GM12891 (cell line): ENCODE measurements around the gene FLCN.
A peak's percentile ranks its signal among the peaks of the same experiment; 100 is the strongest.

Experiments
- DNase-seq: peaks from one replicate; pipeline ENCODE4 v3.0.0; 2011; ENCODE audit warnings: low spot score; ENCODE audit not compliant: insufficient read length
- FAIRE-seq: peaks from 2 replicates; lab custom pipeline; 2011; peaks lifted over from hg19 to GRCh38; lab: Jason Lieb, UNC
- PAX5 ChIP-seq: IDR thresholded peaks from 2 replicates; pipeline ENCODE4 v1.6.1; 2011; ENCODE audit warnings: low read length, moderate library complexity, mild to moderate bottlenecking; ENCODE audit not compliant: insufficient read depth, severe bottlenecking
- POLR2A ChIP-seq: IDR thresholded peaks from 2 replicates; pipeline ENCODE4 v1.6.1; 2011; ENCODE audit warnings: low read depth, low read length, control low read depth
- POLR2AphosphoS5 ChIP-seq: IDR thresholded peaks from 2 replicates; pipeline ENCODE4 v1.6.1; 2011; ENCODE audit warnings: low read depth, low read length, control low read depth
- POU2F2 ChIP-seq: IDR thresholded peaks from 2 replicates; pipeline ENCODE4 v1.6.1; 2011; ENCODE audit warnings: low read depth, mild to moderate bottlenecking, control low read depth, low read length, moderate library complexity
- SPI1 ChIP-seq: IDR thresholded peaks from 2 replicates; pipeline ENCODE4 v1.6.1; 2011; ENCODE audit warnings: low read depth, low read length, control low read depth
- TAF1 ChIP-seq: IDR thresholded peaks from 2 replicates; pipeline ENCODE4 v1.6.1; 2011; ENCODE audit warnings: low read depth, low read length, control low read depth

Gene FLCN

DNA sequence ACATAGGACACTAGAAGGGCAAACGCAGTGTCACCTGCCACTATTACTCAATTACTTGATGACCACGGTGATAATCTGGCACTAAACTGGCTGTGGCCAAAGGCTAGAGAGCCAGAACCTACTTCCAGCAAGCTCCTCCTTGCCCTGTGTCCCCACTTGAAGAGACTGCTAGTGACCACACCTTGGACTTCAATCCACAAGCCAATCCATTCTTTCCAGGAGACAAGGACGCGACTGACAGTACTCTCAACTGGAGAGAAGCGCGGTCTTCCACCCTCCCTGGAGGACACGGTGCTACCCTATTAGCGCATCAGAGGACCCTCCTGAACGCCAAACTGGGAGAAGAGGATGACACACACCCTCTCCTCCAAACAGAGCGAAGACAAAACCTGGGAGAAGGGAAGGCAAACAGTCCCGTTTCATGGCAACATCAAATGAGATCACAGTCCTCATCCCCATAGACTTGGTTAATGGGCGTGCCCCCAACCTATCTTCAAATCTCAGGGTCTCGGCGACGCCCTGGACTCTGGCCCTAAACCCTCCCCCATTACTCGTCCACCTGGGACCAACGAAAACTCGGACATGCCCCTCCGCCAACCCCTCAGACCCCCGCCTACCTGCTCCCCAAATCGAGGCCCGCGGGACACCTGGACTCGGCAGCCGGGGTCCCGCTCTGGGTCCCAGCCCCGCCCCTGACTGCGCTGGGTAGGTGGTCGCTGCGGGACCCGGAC, 508 bp downstream of the FLCN start:
- no peak for TF ChIP-seq POLR2AphosphoS5
- TF ChIP-seq SPI1: no peak
- no peak for TF ChIP-seq TAF1
- TF ChIP-seq PAX5: no peak
- no peak for TF ChIP-seq POLR2A
- no peak for TF ChIP-seq POU2F2
- FAIRE-seq (peak; percentile 33), DNase-seq (no peak)

DNA sequence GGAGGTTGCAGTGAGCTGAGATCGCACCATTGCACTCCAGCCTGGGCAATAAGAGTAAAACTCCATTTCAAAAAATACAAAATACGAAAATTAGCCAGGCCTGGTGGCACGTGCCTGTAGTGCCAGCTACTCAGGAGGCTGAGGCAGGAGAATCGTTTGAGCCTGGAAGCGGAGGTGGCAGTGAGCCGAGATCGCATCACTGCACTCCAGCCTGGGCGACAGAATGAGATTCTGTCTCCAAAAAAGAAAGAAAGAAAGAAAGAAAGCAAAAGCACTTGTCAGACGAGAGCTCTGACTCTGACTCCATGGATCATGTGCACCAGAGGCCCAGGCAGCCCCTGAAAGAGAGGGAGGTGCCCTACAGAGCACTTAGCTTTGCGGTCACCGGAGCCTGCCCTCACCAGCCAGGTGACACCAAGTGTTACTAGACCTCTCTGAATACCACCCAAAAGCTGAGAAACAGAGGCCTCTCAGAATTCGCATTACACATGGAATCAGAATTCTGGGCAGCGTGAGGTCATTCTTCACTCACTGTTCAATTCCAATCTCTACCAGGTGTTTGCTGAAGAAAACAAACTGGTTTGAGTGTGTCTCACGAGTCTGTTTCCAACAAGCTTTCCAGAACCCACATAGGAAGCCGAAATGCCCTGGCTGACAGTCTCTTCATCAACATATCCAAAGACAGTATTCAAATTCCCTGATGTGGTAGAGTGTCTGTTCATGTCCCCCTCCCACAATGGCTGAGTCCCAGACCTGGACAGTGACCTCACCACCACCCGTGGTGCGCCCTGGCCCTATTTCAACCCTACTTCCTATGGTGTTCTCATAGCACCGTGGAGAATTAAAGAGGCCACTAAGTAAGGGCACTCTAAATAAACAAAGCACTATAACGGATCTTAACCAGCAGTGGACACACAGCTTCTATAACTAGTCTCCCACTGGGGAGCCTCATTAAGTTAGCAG, 1.5 kb downstream of the FLCN start:
- DNase-seq (no peak), FAIRE-seq (no peak)
- TF ChIP-seq PAX5 (no peak), POU2F2 (no peak), POLR2AphosphoS5 (no peak), TAF1 (no peak), POLR2A (no peak), SPI1 (no peak)

GRCh38 chr17:17232303-17232621, 4.7 kb downstream of the FLCN start:
- FAIRE-seq: no peak
- TF ChIP-seq POU2F2 (no peak), TAF1 (no peak), POLR2AphosphoS5 (no peak), SPI1 (no peak), POLR2A (no peak), PAX5 (no peak)

GRCh38 chr17:17231621-17232302, 5.2 kb downstream of the FLCN start:
- TF ChIP-seq POU2F2 (no peak), POLR2AphosphoS5 (no peak), SPI1 (no peak), PAX5 (no peak), POLR2A (no peak), TAF1 (no peak)
- DNase-seq (no peak), FAIRE-seq (no peak)

More at GRCh38 chr17:17232303-17232621, 4.7 kb downstream of the FLCN start:
- DNase-seq: no peak

- no peak for FAIRE-seq
- no peak for DNase-seq
- TF ChIP-seq POLR2A (no peak), POU2F2 (no peak), POLR2AphosphoS5 (no peak)
Measured at GRCh38 chr17:17229416-17230384, 7.3 kb downstream of the FLCN start.

DNA sequence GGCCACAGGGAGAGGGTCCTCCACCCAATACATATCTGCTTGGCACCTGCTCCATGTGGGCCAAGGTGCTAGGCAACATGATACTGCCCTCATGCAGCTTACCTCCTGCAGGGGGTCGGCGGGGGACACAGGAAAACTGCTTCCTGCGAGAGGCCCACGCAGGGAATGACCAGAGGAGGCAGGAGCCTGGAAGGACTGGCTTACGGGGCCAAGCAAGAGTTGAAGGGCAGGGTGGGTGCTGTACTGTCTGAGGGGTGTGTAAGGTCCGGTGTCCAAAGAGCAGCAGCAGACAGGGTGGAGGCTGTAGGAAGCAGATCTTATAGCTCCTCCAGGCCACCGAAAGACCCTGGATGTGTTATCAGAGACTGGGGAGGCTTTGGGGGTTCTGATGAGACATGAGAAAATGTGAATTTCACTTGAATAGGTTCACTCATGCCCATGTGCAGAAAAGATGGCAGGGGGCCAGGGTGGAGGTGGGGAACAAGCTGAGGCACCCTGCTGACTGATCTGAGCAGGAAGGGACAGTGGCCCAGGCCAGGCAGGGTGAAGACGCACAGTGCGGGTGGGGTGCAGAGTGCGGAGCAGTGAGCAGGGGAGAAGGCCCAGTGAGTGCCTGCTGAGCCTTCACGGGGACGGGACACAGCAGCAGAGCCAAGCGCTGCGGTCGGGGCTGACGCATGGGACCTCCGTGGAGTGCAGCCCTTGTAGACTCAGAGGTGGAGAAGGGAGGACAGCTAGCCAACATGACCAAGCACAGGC, 8.3 kb downstream of the FLCN start:
- no peak for FAIRE-seq

DNA sequence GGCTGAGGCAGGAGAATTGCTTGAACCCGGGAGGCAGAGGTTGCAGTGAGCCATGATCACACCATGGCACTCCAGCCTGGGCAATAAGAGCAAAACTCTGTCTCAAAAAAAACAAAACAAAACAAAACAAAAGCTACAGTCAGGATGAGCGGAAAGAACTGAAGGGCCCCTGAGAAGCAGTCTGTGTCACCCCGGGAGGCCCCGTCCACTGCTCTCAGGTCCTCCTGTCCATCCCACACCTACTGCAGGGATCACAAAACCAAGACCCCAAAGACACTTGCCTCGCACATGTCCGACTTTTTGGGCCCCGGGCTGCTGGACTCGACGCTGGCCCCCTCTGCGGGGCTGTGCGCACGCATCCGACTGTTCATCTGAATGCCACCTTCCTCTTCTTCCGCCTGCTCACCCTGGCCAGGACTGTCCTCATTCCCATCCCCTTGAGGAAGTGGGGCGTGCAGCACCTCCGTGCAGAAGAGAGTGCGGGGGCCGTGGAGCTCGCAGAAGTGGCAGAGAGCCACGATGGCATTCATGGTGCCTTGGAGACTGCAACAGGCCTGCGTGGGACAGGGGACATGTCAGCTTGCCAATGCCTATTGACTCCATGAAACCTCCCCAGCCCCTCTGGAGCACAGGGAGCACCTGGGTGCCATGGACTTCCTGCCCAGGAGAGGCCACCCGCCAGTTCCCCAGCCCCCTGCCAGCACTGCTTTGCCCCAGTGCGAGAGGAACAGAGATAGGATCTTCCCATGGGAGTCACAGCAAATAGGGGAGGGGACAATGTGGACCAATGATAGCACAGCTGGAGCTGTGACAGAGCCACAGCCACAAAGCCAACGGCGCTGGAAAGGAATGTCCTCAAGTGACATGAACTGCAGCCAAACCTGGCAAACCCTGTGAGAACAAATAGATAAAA, 9.1 kb downstream of the FLCN start:
- TF ChIP-seq TAF1: no peak
- TF ChIP-seq POLR2A: no peak
- no peak for TF ChIP-seq POU2F2
- no peak for TF ChIP-seq SPI1
- TF ChIP-seq POLR2AphosphoS5: no peak
- no peak for TF ChIP-seq PAX5
- DNase-seq (no peak), FAIRE-seq (no peak)

More for the DNA sequence above, 8.3 kb downstream of the FLCN start:
- TF ChIP-seq POU2F2 (no peak), TAF1 (no peak), POLR2AphosphoS5 (no peak), PAX5 (no peak), SPI1 (no peak), POLR2A (no peak)
- no peak for DNase-seq
